Neural cell (in vitro differentiated cells): ENCODE data around the gene GPR78.

ENCODE experiments used
- CTCF ChIP-seq: fragments of 450-650 bp; IDR thresholded peaks from 2 replicates; pipeline ENCODE4 v1.5.1; 2014; ENCODE audit warnings: antibody characterized with exemption, mild to moderate bottlenecking, moderate library complexity; ENCODE audit not compliant: poor library complexity, severe bottlenecking
- EP300 ChIP-seq: fragments of 450-650 bp; conservative IDR thresholded peaks from 2 replicates; pipeline ENCODE4 v1.6.1; 2014; ENCODE audit warnings: antibody characterized with exemption, mild to moderate bottlenecking, moderate library complexity; ENCODE audit not compliant: poor library complexity, severe bottlenecking
- POLR2AphosphoS5 ChIP-seq: IDR thresholded peaks from 2 replicates; pipeline ENCODE4 v1.6.1; 2012
- SMC3 ChIP-seq: fragments of 450-650 bp; conservative IDR thresholded peaks from 2 replicates; pipeline ENCODE4 v1.6.1; 2014; ENCODE audit warnings: antibody characterized with exemption, mild to moderate bottlenecking, moderate library complexity; ENCODE audit not compliant: poor library complexity

GRCh38 chr4:8575457-8575856 is 4.7 kb upstream of the GPR78 start:
- TF ChIP-seq CTCF (no peak), POLR2AphosphoS5 (no peak), SMC3 (no peak), EP300 (no peak)
